NCI-H128 (cell line): ENCODE measurements around the gene AGXT.
"Not testable (repeated sequence)": the region's sequence is repeated elsewhere in the genome, so short reads cannot be mapped to it uniquely, and the experiment has no call there.

Source experiments
- DNase-seq: peaks from one replicate; lab custom pipeline; 2025; ENCODE audit not compliant: unreplicated experiment; lab: John Stamatoyannopoulos, UW

Gene AGXT

DNA sequence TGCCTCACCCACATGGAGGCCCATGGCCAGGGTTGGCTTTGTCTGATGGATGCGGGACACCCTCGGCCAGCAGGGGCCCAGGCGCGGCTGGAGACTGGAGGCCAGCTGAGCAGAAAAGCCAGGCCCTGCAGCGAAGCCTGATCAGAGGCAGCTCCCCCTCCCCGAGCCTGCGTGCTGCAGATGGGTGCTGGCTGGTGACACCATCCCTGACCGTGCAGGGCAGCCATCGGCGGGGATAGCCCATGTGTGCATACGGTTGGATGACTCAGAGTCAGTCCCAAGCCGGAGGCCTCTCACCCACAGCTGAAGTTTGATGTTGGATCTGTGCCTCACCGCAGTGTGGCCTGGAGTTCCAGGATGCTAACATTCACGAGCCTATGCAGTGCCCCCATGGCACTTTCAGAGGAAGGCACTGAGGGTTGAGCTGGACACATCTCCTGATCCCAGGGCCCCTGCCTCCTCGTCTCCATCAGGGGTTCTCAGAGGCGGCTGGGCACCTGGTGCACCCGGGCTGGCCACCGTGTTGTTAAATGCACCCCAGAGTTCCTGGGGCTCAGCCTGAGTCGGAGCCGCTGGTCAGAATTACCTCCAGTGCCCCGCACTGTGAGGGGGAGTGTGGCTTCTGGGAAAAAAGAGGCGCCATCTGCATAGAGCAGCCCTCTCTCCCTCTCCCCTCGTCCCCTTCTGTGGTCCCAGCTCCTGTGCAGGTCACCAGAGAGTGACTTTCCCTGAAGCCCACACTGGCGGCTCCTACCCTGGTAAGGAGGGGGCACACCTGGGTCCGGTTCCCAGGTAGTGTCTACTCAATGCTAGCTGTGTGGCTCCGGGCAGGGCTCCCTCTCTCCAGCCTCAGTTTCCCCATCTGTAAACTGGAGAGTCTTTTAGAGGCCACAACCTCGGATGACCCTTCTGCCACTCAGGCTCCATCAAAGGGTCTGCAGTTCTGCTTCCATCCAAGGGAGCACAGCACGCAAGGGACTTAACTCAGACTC lies 29.2 kb upstream of the AGXT start:
- no peak for DNase-seq

DNA sequence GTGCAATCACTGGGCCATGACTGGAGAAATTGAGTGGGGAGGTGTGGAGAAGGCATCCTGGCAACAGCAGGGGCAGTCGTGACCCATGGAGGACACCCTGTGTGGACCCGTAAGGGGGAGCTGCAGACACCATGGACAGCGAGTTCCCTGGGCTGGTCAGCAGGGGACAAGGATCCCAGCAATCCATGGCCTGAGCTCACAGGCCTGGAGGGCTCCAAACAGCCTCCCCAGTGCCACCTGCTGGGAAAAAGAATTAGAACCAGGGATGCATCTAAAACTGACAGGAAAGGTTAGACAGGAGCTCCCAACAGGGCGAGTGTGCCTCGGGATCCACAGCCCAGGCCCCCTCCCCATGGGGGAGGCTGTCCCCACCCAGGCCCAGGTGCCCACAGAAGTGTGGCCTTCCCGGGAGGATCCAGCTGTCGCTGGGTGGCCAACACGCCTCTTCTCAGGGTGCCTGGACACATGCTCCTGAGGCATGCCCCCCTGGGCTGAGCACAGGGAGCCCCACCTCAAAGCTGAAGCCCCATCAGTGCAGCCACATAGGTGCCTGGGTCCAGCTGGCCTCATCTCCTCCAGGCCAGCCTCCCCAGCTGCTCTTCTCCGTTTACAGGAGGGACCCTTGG lies 28.1 kb upstream of the AGXT start:
- no peak for DNase-seq

DNA sequence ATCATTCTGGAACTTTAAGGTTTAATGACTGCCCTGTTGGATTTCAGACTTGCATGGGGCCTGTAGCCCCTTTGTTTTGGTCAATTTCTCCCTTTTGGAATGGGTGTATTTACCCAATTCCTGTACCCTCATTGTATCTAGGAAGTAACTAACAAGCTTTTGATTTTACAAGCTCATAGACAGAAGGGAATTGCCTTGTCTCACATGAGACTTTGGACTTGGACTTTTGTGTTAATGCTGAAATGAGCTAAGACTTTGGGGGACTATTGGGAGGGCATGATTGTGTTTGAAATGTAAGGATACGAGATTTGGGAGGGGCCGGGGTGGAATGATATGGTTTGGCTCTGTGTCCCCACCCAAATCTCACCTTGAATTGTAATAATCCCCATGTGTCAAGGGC lies 22.3 kb upstream of the AGXT start:
- not testable (repeated sequence) for DNase-seq

DNA sequence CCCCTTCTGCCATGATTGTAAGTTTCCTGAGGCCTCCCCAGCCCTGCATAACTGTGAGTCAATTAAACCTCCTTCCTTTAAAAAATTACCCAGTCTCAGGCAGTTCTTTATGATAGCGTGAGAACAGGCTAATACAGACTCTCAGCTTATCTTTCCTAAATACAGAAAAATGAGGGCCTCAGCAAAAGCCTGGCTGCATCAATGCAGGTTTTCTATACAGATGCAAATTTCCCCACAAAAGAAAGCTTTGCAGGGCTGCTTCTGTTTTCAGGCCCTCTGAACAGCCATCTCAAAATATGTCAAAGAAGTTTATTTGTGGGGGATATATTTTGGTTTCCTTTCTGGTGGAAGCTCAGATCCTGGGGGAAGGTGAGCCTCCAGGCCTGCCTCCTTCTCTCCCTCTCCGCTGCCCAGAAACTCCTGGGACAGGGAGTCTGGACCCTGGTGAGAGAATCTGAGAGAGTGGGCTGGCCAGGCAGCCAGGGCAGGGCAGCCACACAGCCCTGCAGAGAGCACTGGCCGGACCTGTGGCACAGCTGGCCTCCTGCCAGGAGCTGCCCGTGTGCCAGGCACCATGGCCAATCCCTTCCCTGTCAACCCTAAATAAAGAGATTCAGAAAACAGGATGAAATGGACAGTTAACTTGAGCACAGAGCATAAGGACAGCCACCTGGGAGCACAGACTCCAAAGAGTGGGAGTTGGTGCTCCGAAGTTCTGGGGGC lies 21.6 kb upstream of the AGXT start:
- no peak for DNase-seq

DNA sequence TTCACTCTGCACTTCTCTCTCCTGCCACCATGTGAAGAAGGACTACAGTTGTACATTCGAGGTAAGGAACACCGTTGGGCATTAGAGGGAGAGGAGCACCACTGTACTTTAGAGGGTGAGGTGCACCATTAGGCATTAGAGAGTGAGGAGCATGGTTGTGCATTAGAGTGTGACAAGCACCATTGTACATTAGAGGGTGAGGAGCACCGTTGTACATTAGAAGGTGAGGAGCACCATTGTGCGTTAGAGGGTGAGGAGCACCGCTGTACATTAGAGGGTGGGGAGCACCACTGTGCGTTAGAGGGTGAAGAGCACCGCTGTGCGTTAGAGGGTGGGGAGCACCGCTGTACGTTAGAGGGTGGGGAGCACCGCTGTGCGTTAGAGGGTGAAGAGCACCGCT lies 20.8 kb upstream of the AGXT start:
- DNase-seq: no peak

DNA sequence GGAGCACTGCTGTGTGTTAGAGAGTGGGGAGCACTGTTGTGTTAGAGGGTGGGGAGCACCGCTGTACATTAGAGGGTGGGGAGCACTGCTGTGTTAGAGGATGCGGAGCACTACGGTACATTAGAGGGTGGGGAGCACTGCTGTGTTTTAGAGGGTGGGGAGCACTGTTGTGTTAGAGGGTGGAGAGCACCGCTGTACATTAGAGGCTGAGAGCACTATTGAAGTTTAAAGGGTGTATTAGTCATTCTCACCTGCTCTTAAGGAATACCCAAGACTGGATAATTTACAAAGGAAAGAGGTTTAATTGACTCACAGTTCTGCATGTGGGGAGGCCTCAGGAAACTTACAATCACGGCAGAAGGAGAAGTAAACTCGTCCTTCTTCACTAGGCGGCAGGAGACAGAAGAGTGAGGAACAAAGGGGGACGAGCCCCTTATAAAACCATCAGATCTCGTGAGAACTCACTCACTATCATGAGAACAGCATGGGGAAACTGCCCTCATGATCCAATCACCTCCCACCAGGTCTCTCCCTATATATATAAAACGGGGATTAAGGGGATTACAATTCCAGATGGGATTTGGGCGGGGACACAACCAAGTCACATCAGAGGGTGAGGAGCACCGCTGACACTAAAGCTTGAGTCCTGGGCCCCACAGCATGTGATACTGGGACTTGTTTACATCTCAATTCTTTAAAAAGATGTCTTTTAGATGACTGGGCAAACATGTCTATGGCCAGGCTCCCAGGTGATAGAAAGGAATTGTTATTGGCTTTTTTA lies 19.5 kb upstream of the AGXT start:
- DNase-seq: no peak

DNA sequence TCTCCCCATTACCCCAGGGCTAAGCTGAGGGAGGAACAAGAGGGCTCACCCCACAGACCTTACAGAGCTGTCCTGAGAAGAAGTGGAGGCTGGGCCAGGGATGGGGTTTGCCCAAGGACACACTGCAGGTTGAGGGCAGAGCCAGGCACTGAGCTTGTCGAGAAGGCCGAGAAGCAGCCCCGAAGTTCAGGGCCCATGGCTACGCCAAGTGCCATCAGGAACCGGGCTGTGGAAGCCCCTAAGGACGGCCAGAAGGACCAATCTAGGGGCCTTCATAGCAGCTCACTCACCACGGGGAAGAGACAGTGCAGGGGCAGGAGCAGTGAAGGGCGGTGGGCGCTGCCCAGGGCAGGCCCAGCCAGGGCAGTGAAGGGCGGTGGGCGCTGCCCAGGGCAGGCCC lies 18.6 kb upstream of the AGXT start:
- DNase-seq: no peak

DNA sequence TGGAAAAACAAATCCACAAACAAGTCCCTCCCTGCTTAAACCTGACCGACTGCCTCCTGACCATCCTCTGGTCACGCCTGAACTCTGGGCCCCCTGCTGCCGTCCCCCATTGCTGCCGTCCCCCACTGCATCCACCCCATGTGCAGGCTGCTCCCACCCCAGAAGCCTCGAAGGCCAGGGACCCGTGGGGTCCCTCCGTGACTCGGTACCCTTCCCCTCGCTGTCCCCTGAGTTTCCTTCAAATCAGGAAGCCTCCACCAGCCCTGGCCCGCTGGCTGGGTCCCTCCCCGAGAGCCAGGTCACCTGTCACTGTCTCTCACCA lies 17.9 kb upstream of the AGXT start:
- DNase-seq: no peak

DNA sequence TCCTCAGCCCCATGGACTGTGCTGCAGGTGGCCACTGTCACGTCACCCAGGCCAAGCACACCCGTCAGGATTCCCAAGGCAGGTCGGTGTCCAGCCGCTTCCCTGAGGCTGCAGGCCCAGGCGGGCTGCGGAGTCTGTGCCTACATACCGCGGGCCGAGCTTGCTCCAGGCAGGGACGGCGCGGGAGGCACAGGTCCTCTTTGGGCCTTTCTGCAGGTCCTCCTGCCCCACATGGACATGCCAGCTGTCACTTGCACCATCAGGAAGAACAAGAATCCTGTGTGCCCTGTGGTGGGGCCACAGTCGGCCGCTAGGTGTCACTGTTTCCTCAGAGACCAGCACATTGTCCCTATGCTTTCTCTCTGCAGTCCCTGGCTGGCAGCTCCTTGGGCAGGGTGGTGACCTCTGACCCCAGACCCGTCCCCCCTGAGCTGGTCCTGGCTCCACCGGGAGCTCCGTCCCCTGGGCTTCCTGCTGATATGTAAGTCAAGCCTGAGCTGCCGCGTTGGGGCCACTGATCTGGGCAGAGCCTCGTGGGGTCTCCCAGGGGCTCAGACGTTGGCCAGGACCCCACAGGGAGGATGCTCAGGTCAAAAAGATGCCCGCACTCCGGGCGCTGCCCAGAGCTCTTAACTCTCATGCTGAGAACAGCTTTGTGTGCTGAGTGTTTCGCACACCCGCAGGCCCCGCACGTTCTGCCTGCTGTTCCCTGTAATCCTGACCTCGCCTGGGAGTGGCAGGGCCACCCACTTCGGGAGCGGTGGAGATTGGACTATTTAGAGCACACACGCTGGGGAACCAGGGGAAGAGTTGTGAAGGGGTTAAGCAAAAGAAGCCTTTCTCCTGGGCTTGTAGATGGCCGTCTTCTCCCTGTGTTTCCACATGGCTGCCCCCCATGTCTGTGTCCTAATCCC lies 17.3 kb upstream of the AGXT start:
- peak; percentile 42 for DNase-seq

DNA sequence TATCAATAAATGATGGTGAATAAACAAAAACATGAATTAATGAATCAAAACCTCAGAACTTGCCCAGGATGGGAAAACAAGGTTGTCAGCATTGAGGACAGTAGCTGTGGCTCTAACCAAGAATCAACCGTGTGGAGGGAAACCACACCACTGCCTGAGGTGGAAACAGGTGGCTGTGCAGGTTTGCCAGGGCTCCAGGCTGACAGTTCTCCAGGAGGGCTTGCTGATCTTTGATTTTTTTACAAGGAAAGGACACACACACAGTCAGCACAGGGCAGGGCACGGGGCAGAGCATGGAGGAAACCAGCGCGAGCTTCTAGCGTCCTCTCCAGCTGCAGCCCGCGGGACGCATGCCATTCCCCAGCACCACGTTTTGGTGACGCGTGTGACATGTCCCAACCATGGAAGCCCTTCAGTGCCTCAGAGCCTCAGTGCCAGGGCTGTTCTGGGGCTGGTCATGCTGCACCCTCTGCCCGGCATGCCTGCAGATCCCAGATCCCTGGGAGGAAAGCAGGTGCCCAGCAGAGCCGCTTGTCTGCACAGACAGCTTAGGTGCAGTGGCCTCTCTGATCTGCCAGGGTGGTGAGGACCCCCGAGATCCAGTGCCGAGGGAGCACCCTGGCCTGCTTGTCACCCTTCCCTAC lies 15.8 kb upstream of the AGXT start:
- no peak for DNase-seq

DNA sequence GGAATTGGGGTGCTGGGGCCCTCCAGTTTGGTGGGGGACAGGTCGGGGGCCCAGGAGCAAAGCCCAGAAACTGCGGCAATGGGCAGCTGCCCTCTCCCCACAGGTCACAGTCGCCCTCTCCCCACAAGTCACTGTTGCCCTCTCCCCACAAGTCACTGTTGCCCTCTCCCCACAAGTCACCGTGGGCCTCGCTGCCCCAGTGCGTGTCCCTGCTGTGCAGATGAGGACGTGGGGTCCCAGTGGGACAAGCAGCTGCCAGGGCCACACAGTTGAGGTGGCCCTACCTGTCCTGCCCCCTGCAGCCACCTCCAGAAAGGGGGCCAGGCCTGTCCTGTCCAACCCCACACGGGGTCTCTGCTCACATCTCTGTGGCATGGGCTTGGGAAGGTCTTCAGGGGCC lies 13.0 kb upstream of the AGXT start:
- DNase-seq: no peak

DNA sequence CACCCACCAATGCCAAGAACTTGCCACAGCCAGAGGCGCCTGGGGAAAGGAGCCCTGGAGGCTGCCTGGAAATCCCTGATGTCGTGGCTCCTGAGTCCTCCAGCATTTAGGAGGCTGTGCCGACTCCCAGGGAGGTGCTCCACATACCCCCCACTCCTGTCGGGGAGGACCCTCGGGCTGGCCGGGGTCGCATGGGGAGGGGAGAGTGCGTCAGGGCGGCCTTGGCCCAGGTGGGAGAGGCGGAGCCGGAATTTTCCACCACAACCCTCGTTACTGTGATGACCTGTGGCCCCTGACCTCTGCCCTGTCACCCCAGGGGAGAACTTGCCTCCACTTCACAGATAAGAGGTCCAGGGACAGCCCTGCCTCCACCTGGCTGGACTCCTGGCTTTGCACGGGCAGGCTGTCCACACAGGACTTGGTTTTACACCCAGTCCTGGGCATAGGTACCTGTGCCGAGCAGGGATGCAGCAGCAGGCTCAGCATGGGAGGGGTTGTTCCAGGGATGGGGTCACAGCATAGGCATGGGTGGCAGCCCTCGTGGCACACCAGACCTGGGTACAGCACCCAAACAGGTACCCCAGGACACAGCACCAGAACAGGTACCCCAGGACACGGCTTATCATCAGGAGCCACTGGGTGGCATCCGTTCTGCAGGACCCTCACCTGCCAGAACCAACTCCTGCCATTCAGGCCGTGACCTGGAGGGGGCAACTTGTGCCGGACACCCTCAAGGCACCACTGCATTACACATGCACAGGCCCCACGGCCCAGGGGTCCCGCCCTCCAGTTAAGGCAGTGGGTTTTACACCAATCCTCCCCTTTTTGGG lies 12.3 kb upstream of the AGXT start:
- no peak for DNase-seq

DNA sequence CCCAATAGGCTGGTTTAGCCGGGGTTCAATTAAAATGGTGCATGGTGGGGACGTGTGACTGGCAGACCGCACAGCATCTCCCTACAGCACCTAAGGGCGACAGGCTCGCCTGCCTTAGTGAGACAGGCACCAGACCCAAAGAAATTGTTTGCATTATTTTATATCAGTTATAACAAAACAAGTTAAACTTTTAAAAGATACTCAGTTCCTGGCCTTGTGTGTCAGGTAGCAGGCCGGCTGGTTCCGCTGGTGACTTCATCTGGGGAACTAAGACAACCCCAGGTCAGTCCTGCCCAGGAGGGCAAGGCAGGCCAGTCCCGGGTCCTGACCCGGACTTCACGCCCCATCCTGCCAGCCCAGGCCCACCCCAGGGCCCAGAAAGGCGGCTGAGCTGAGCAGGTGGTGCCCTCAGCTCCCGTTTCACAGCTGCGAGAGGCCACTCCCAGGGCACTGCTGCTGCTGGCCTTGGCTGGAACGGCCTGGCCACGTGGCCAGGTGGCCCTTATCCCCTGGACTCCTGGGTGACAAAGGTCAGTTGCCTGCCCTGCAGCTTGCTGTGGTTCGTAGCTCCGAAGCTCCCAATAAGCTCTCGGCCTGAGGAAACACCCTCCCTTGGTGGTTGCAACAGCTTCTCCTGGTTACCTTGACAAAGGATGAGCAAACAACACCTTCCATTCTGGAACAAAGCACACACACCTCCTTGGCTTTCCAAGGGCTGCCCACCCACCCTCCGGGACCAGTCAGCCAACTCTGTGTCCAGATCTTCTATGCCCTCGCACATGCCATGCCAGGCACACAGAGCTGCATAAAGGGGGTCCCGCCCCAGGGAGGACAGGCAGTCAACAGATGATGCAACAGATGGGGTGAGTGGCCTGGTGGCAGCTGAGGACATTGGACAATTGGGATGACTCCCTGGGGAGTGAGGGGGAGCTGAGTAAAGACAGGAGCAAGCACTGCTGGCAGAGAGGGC lies 11.3 kb upstream of the AGXT start:
- no peak for DNase-seq

DNA sequence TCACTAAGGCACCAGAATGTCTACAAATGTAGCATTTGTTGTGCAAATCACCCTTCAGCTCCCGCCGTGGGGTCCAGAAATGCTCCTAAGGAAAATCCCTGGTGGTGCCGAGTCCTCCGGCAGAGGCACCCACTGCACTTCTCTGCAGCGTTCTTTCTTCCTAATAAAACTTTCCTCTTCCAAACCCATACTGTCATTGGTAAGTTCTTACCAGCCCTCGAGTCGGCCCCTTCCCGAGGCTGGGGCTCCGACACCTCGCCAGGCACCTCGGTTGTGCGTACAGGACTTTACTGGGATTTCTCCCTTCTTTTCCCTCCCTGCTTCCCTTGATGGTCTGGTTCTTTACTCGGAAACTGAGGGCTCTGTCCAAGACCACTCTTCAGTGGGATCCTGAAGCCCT lies 10.3 kb upstream of the AGXT start:
- DNase-seq: no peak

DNA sequence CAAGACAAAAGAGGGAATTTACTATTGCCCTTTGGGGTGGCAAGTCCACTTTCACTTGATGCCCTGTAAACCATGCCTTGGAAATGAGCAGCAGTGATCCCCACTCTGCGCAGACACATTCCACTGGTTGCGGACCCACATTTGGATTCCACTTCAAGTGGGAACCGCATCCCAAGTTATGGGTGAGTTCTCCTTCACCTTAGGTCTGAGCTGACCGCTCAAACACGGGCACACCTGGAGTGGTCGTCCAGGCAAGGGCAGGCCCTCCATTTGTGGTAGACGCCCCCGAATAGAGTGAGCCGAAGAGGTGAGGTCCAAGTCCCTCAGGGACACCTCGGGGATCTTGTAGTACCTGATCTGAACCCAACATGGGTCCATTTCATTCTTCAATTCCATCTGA lies 9.8 kb upstream of the AGXT start:
- DNase-seq: no peak

DNA sequence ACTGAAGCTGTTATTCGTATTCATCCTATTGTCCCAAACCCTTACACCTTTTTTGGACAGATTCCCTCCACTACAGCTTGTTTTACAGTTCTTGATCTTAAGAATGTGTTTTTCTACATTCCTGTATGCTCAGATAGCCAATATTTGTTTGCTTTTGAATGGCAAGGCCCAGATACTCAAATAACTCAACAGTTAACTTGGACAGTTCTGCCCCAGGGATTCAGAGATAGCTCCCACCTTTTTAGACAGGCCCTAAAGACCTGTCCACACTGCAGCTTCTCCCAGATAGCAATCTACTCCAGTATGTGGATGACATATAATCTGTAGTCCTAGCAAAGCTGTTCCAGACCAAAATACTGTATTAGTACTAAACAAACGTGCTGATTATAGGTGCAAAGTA lies 7.1 kb upstream of the AGXT start:
- no peak for DNase-seq

DNA sequence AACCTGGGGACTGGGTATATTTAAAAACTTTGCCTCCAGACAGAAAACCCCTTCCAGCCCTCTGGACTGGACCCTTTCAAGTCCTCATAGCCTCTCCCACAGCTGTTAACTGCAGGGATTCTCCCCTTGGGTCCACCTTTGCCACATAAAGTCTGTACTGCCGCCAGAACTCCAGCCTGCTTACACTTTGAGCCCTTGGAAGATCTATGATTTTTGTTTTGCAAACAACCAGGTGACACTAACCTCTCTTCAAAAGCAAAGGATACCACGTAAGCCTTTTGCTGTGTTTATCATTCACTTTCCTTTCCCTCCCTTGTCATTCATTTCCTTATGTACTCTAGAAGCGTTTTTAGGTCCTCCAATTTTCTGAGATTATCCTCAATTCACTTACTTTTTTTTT lies 4.1 kb upstream of the AGXT start:
- no peak for DNase-seq

DNA sequence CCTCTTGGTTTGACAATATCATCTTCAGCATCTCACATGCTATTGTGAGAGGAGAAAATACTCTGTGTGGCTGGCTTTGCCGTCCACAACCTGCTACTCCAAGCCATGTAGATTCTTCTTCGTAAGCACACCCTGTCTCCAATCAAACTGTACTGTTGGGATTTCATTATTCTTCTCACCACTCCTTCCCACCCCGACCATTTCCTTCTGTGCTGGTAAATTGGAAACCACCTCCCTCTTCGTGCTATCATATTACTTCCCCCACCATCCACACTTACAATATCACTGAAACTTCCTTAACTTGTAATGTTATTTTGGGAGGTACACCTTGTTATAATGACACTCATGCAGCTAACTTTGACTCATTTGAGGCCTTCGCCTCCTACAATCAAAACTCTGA lies 3.2 kb upstream of the AGXT start:
- DNase-seq: no peak
